ENCODE results near the gene ADGRV1. TPM values are rescaled to one million over a fixed set of nuclear protein-coding genes. Genes with fewer than 3 reads are reported as not detected.

Gene ADGRV1
- total RNA-seq, 4 donors from 2014 or later, result 129 to 158 (median 145) TPM

DNA sequence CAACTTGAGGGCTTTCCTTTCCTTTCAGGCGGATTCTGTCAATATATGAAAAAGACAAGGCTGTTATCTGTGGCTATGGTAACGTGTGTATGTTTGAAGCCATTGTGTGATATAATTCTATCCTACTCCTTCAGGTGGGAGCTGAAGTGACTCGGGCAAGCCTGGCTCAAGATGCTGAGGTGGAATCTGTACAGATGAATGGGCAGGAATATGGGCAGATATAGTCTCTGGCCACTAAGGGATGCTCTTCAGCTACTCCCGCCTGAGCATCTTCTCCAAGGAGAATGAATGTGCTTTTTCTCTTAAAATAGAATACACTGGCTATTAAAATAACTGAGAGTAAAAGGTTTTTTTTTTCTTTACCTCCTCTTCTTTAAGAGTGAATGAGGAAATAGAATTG is 244.8 kb downstream of the ADGRV1 start:
- peaks cover 6 to 13% of the 10 kb centered on the region in 2 donors for H3K4me1 ChIP-seq
- TF ChIP-seq, protein P1, sequence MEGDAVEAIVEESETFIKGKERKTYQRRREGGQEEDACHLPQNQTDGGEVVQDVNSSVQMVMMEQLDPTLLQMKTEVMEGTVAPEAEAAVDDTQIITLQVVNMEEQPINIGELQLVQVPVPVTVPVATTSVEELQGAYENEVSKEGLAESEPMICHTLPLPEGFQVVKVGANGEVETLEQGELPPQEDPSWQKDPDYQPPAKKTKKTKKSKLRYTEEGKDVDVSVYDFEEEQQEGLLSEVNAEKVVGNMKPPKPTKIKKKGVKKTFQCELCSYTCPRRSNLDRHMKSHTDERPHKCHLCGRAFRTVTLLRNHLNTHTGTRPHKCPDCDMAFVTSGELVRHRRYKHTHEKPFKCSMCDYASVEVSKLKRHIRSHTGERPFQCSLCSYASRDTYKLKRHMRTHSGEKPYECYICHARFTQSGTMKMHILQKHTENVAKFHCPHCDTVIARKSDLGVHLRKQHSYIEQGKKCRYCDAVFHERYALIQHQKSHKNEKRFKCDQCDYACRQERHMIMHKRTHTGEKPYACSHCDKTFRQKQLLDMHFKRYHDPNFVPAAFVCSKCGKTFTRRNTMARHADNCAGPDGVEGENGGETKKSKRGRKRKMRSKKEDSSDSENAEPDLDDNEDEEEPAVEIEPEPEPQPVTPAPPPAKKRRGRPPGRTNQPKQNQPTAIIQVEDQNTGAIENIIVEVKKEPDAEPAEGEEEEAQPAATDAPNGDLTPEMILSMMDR (IDR thresholded peaks at IDR 0.05), result no peak
- no peak for TF ChIP-seq POLR2A (IDR thresholded peaks at IDR 0.05)
- no peaks in the 10 kb centered on the region for H3K36me3 ChIP-seq
- 75 to 78% methylated on average over 4 of the region's 4 CpGs for WGBS, 2 donors
- no peaks in the 10 kb centered on the region for H3K27me3 ChIP-seq
- intact Hi-C loops (cut with DNase I), result no loop called here
- DNase-seq, result no peak
- H3K27ac ChIP-seq, result no peak overlapping the region
- H3K4me3 ChIP-seq (replicated peaks in 1 of 3), result no peak overlapping the region
- no peaks in the 10 kb centered on the region for H3K9me3 ChIP-seq

GRCh38 chr5:90803876-90804275 is 245.3 kb downstream of the ADGRV1 start:
- Histone ChIP-seq H3K4me3 (replicated peaks in 1 of 3) (no peak overlapping the region), H3K36me3 (no peaks in the 10 kb centered on the region), H3K9me3 (no peaks in the 10 kb centered on the region), H3K27ac (no peak overlapping the region), H3K4me1 (peaks cover 6 to 13% of the 10 kb centered on the region in 2 donors), H3K27me3 (no peaks in the 10 kb centered on the region)
- intact Hi-C loops (cut with DNase I), result no loop called here
- DNase-seq, result no peak
- TF ChIP-seq, protein P1 (IDR thresholded peaks at IDR 0.05), result no peak
- TF ChIP-seq POLR2A (IDR thresholded peaks at IDR 0.05), result no peak
- WGBS, 2 donors, result 64 to 75% methylated on average over 2 of the region's 2 CpGs

GRCh38 chr5:90807496-90807895 is 248.9 kb downstream of the ADGRV1 start:
- H3K27me3 ChIP-seq, result no peaks in the 10 kb centered on the region
- H3K4me3 ChIP-seq (replicated peaks in 1 of 3), result no peak overlapping the region
- TF ChIP-seq, protein P1 (IDR thresholded peaks at IDR 0.05), result no peak
- peak in 1 of 2 donors; percentile 8 for TF ChIP-seq POLR2A (IDR thresholded peaks at IDR 0.05)
- peak overlapping the region; percentile 11 to 48 (median 35) for H3K27ac ChIP-seq
- H3K36me3 ChIP-seq, result no peaks in the 10 kb centered on the region
- peak; percentile 54 to 57 for DNase-seq
- intact Hi-C loops (cut with DNase I), result no loop called here
- H3K9me3 ChIP-seq, result no peaks in the 10 kb centered on the region
- WGBS, 2 donors, result 13 to 20% methylated on average over 6 of the region's 6 CpGs
- H3K4me1 ChIP-seq, result peaks cover 6 to 13% of the 10 kb centered on the region in 2 donors

DNA sequence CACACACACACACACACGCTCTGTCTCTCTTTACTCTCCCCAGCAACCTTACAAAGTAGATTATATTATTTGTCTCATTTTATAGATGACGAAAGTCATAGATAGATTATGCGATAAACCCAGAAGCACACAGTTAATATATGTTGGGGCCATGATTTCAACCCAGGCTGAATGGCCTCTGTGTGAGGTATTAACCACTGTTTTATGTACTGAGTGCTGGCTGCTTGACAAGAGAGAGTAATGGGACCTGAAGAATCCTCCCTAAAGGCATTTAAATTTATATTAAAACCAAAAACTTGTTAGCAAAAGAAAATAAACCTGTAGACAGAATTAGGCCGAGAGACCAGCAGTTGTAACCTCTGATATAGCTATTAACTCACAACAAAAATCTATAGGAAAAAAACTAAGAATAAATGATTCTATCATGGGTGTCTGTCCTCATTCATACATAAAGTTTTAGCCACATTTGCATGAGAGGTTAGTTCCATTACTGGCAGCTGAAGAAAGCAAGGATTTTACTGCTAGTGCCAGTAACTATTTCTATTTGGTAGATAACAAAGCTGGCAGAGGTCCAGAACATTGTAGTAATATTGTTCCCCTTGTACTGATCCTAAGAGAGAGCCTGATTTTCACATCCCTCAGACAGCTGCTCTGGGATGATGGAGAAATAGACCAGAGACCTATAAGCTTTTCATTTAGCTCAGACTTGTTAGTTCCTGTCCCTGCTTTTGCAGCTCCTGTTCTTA is 250.9 kb downstream of the ADGRV1 start:
- WGBS, 2 donors, result 86 to 92% methylated on average over 4 of the region's 4 CpGs
- intact Hi-C loops (cut with DNase I), result no loop called here
- Histone ChIP-seq H3K27me3 (no peaks in the 10 kb centered on the region), H3K36me3 (no peaks in the 10 kb centered on the region), H3K4me1 (peaks cover 6 to 13% of the 10 kb centered on the region in 2 donors), H3K9me3 (no peaks in the 10 kb centered on the region), H3K4me3 (replicated peaks in 1 of 3) (no peak overlapping the region), H3K27ac (no peak overlapping the region)
- TF ChIP-seq, protein P1 (IDR thresholded peaks at IDR 0.05), result no peak
- TF ChIP-seq POLR2A (IDR thresholded peaks at IDR 0.05), result no peak
- no peak for DNase-seq

- H3K27me3 ChIP-seq, result no peaks in the 10 kb centered on the region
- H3K36me3 ChIP-seq, result no peaks in the 10 kb centered on the region
- H3K4me1 ChIP-seq, result peaks cover 6 to 13% of the 10 kb centered on the region in 2 donors
- H3K27ac ChIP-seq, result no peak overlapping the region
- no peak overlapping the region for H3K4me3 ChIP-seq (replicated peaks in 1 of 3)
- H3K9me3 ChIP-seq, result no peaks in the 10 kb centered on the region
- 82 to 91% methylated on average over 4 of the region's 4 CpGs for WGBS, 2 donors
- no peak for TF ChIP-seq POLR2A (IDR thresholded peaks at IDR 0.05)
- TF ChIP-seq, protein P1 (IDR thresholded peaks at IDR 0.05), result no peak
- intact Hi-C loops (cut with DNase I), result no loop called here
- no peak for DNase-seq
Measured at GRCh38 chr5:90810211-90810610, 251.6 kb downstream of the ADGRV1 start.

Data from thyroid gland (tissue), 4 donors.